ENCODE results near the gene CNNM2.

DNA sequence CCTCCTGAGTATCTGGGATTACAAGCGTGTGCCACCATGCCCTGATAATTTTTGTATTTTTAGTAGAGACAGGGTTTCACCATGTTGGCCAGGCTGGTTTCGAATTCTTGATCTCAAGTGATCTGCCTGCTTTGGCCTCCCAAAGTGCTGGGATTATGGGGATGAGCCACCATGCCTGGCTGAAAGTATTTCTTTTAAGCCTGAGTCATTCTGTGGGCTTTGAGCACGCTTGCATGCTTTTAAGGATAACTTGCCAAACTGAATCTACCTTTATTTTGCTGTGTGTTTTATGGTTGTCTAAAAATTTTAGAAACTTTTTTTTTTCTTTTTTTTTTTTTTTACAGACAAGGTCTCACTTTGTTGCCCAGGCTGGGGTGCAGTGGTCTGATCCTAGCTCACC, 33.2 kb downstream of the CNNM2 start:
- TF ChIP-seq, protein P1, sequence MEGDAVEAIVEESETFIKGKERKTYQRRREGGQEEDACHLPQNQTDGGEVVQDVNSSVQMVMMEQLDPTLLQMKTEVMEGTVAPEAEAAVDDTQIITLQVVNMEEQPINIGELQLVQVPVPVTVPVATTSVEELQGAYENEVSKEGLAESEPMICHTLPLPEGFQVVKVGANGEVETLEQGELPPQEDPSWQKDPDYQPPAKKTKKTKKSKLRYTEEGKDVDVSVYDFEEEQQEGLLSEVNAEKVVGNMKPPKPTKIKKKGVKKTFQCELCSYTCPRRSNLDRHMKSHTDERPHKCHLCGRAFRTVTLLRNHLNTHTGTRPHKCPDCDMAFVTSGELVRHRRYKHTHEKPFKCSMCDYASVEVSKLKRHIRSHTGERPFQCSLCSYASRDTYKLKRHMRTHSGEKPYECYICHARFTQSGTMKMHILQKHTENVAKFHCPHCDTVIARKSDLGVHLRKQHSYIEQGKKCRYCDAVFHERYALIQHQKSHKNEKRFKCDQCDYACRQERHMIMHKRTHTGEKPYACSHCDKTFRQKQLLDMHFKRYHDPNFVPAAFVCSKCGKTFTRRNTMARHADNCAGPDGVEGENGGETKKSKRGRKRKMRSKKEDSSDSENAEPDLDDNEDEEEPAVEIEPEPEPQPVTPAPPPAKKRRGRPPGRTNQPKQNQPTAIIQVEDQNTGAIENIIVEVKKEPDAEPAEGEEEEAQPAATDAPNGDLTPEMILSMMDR (IDR thresholded peaks at IDR 0.05; ENCODE audit: insufficient read depth, low read length, poor library complexity, severe bottlenecking): no peak
- no peak for TF ChIP-seq EZH2phosphoT487 (conservative IDR thresholded peaks at IDR 0.05; ENCODE audit: low read length)

Measured in SU-DHL-6 (cell line).